ENCODE results near the gene SLC35D3. TPM values are rescaled to one million over a fixed set of nuclear protein-coding genes. Genes with fewer than 3 reads are reported as not detected.
"Not testable (repeated sequence)": the region's sequence is repeated elsewhere in the genome, so short reads cannot be mapped to it uniquely, and the experiment has no call there.

The SLC35D3 gene
- total and polyA plus RNA-seq, 2 donors (not counting 3 experiments of a cell fraction or from before 2014, with no cell fraction given): not detected

- ChIA-PET CTCF (interaction anchor here (1.5 kb wide), 1 partner anchor 16 kb away, joined by 3 read pairs; no protein-coding TSS in a partner anchor), POLR2A (no interaction called here)
- Histone ChIP-seq H2AFZ (ENCODE audit: low read depth, low read length) (no peak overlapping the region), H3K36me3 (ENCODE audit: control insufficient read depth in 2 of 2, extremely low read depth in 1 of 2, insufficient read depth in 2 of 2, low read length in 2 of 2) (no peaks in the 10 kb centered on the region), H3K9ac (replicated peaks; ENCODE audit: extremely low read depth, insufficient read depth, low read length) (no peak overlapping the region), H3K79me2 (ENCODE audit: control insufficient read depth, insufficient read depth, low read length) (no peaks in the 10 kb centered on the region), H3K27me3 (ENCODE audit: control insufficient read depth in 2 of 2, insufficient read depth in 2 of 2, low read length in 2 of 2) (no peaks in the 10 kb centered on the region), H3K4me3 (replicated peaks in 1 of 3; ENCODE audit: insufficient read depth in 1 of 3, low read depth in 1 of 3, low read length in 3 of 3) (no peak overlapping the region), H3K27ac (ENCODE audit: insufficient read depth, low read depth, low read length) (no peak overlapping the region), H3K4me1 (ENCODE audit: control insufficient read depth, extremely low read depth, insufficient read depth, low read length) (no peaks in the 10 kb centered on the region), H3K9me1 (replicated peaks; ENCODE audit: control insufficient read depth, extremely low read depth, insufficient read depth, low read length) (no peaks in the 10 kb centered on the region), H3K9me3 (replicated peaks; ENCODE audit: control insufficient read depth, insufficient read depth, low read length) (no peaks in the 10 kb centered on the region), H3K4me2 (ENCODE audit: insufficient read depth, low read length) (no peak overlapping the region), H4K20me1 (replicated peaks; ENCODE audit: control insufficient read depth, extremely low read depth, insufficient read depth, low read length) (no peaks in the 10 kb centered on the region)
- TF ChIP-seq POLR2AphosphoS5 (IDR thresholded peaks at IDR 0.05; ENCODE audit: insufficient read depth, low read depth, low read length) (no peak), FOS (IDR thresholded peaks at IDR 0.05; ENCODE audit: borderline replicate concordance, insufficient read depth, low read length) (no peak), EZH2 (IDR thresholded peaks at IDR 0.05; ENCODE audit: borderline replicate concordance, low read depth, low read length, severe bottlenecking) (no peak), POLR2A (IDR thresholded peaks at IDR 0.05; ENCODE audit: low read depth, low read length) (no peak), JUN (IDR thresholded peaks at IDR 0.05; ENCODE audit: borderline replicate concordance, insufficient read depth, insufficient read length, low read depth) (no peak), MYC (IDR thresholded peaks at IDR 0.05; ENCODE audit: low read depth, low read length) (no peak), GATA2 (IDR thresholded peaks at IDR 0.05; ENCODE audit: insufficient read depth, insufficient read length, low read depth, low read length) (no peak), CTCF (IDR thresholded peaks at IDR 0.05; ENCODE audit: extremely low read depth in 1 of 2, insufficient read depth in 1 of 2, low read depth in 1 of 2, low read length in 2 of 2) (no peak), MAX (IDR thresholded peaks at IDR 0.05; ENCODE audit: insufficient read depth, insufficient read length) (no peak)
- dilution Hi-C loops (cut with MboI; ENCODE audit: extremely low pct_ligation_motif_present, low sequenced_read_pairs): no loop called here
- intact Hi-C loops (cut with micrococcal nuclease): no loop called here
- FAIRE-seq: no peak
- BruUV-seq (replicated peaks): no TSS peak
- DNase-seq (ENCODE audit: low read depth, low spot score): no peak
Observed at GRCh38 chr6:136901212-136901784, 20.8 kb upstream of the SLC35D3 start.

GRCh38 chr6:136904477-136904876 is 17.6 kb upstream of the SLC35D3 start:
- H3K9ac ChIP-seq (replicated peaks; ENCODE audit: extremely low read depth, insufficient read depth, low read length); dilution Hi-C loops (cut with MboI; ENCODE audit: extremely low pct_ligation_motif_present, low sequenced_read_pairs); FAIRE-seq; H4K20me1 ChIP-seq (replicated peaks; ENCODE audit: control insufficient read depth, extremely low read depth, insufficient read depth, low read length); H3K9me3 ChIP-seq (replicated peaks; ENCODE audit: control insufficient read depth, insufficient read depth, low read length); H3K27me3 ChIP-seq (ENCODE audit: control insufficient read depth in 2 of 2, insufficient read depth in 2 of 2, low read length in 2 of 2); H3K4me2 ChIP-seq (ENCODE audit: insufficient read depth, low read length); POLR2A ChIA-PET; H3K4me1 ChIP-seq (ENCODE audit: control insufficient read depth, extremely low read depth, insufficient read depth, low read length); H3K36me3 ChIP-seq (ENCODE audit: control insufficient read depth in 2 of 2, extremely low read depth in 1 of 2, insufficient read depth in 2 of 2, low read length in 2 of 2); H3K27ac ChIP-seq (ENCODE audit: insufficient read depth, low read depth, low read length); BruUV-seq (replicated peaks); H2AFZ ChIP-seq (ENCODE audit: low read depth, low read length); DNase-seq (ENCODE audit: low read depth, low spot score); H3K79me2 ChIP-seq (ENCODE audit: control insufficient read depth, insufficient read depth, low read length); intact Hi-C loops (cut with micrococcal nuclease); H3K4me3 ChIP-seq (replicated peaks in 1 of 3; ENCODE audit: insufficient read depth in 1 of 3, low read depth in 1 of 3, low read length in 3 of 3); H3K9me1 ChIP-seq (replicated peaks; ENCODE audit: control insufficient read depth, extremely low read depth, insufficient read depth, low read length): not testable (repeated sequence)
- CTCF ChIA-PET: interaction anchor here (1.6 kb wide), 1 partner anchor 260 kb away, joined by 3 read pairs; no protein-coding TSS in a partner anchor

All from endothelial cell of umbilical vein (primary cell).